Endothelial cell of umbilical vein (primary cell): ENCODE results near the gene HHEX. TPM values are rescaled to one million over a fixed set of nuclear protein-coding genes. Genes with fewer than 3 reads are reported as not detected.

Source experiments
- BruUV-seq: library from RNA; stranded (reverse); fragments of 400-500 nt; replicated peaks from 2 replicates; lab custom pipeline; 2021; lab: Mats Ljungman, UMichigan
- CTCF ChIA-PET: fragments of 300-600, 350-600 bp; sonication (Branson Sonifier 250); formaldehyde crosslinking; loops from one replicate; lab custom pipeline; 2021; ENCODE audit warnings: antibody characterized with exemption, inconsistent platforms; lab: Charles Lee
- POLR2A ChIA-PET: fragments of 300-600, 350-600 bp; sonication (Branson Sonifier 250); formaldehyde crosslinking; loops from one replicate; lab custom pipeline; 2021; ENCODE audit warnings: antibody characterized with exemption, inconsistent platforms; lab: Charles Lee
- DNase-seq: peaks from one replicate; pipeline ENCODE4 v3.0.0-alpha.2; 2011; ENCODE audit warnings: low read depth, low spot score
- FAIRE-seq: peaks from 2 replicates; lab custom pipeline; 2011; peaks lifted over from hg19 to GRCh38; lab: Jason Lieb, UNC
- H2AFZ ChIP-seq: 2 replicates; pipeline ENCODE4 v1.6.0; 2012; ENCODE audit warnings: low read depth, low read length, control low read depth, inconsistent platforms
- H3K27ac ChIP-seq: 2 replicates; pipeline ENCODE4 v1.5.1; 2011; ENCODE audit warnings: low read depth, mild to moderate bottlenecking, control low read depth, low read length, moderate library complexity; ENCODE audit not compliant: insufficient read depth
- H3K27me3 ChIP-seq, 2 experiments: 2 replicates each; pipeline versions ENCODE4 v1.6.0 to v1.6.1; 2011; ENCODE audit warnings: low read length in 2 of 2, mixed read lengths in 1 of 2; ENCODE audit not compliant: control insufficient read depth in 2 of 2, insufficient read depth in 2 of 2
- H3K36me3 ChIP-seq, 2 experiments: 2 replicates in 1 of 2; 3 replicates in 1 of 2; pipeline ENCODE4 v1.5.1; 2011; ENCODE audit warnings: low read length in 2 of 2, mild to moderate bottlenecking in 1 of 2, moderate library complexity in 1 of 2; ENCODE audit not compliant: control insufficient read depth in 2 of 2, insufficient read depth in 2 of 2; ENCODE audit errors: extremely low read depth in 1 of 2
- H3K4me1 ChIP-seq: 3 replicates; pipeline ENCODE4 v1.5.1; 2011; ENCODE audit warnings: mild to moderate bottlenecking, low read length; ENCODE audit not compliant: control insufficient read depth, insufficient read depth; ENCODE audit errors: extremely low read depth
- H3K4me2 ChIP-seq: 2 replicates; pipeline ENCODE4 v1.6.1; 2011; ENCODE audit warnings: low read length, control low read depth, mixed read lengths; ENCODE audit not compliant: insufficient read depth
- H3K4me3 ChIP-seq, 3 experiments: fragments of 200-600 bp in 1 of 3; sonication (generic), shearing (Covaris generic) in 1 of 3; replicated peaks in 1 of 3; 2 replicates each; pipeline ENCODE4 v1.5.1; 2011 to 2016; ENCODE audit warnings: control low read depth in 3 of 3, low read length in 3 of 3, mild to moderate bottlenecking in 2 of 3, inconsistent platforms in 1 of 3, low read depth in 1 of 3, moderate library complexity in 1 of 3; ENCODE audit not compliant: insufficient read depth in 1 of 3
- H3K79me2 ChIP-seq: 2 replicates; pipeline ENCODE4 v1.6.0; 2012; ENCODE audit warnings: low read length, inconsistent platforms; ENCODE audit not compliant: control insufficient read depth, insufficient read depth
- H3K9ac ChIP-seq: replicated peaks from 2 replicates; pipeline ENCODE3; 2011; ENCODE audit warnings: low read length, control low read depth; ENCODE audit not compliant: insufficient read depth; ENCODE audit errors: extremely low read depth
- H3K9me1 ChIP-seq: replicated peaks from 3 replicates; pipeline ENCODE4 v1.6.0; 2011; ENCODE audit warnings: mild to moderate bottlenecking, low read length; ENCODE audit not compliant: control insufficient read depth, insufficient read depth; ENCODE audit errors: extremely low read depth
- H3K9me3 ChIP-seq: replicated peaks from 2 replicates; pipeline ENCODE4 v1.5.1; 2012; ENCODE audit warnings: low read length, inconsistent platforms; ENCODE audit not compliant: control insufficient read depth, insufficient read depth
- H4K20me1 ChIP-seq: replicated peaks from 2 replicates; pipeline ENCODE3; 2011; ENCODE audit warnings: mild to moderate bottlenecking, low read length; ENCODE audit not compliant: control insufficient read depth, insufficient read depth; ENCODE audit errors: extremely low read depth
- EZH2 ChIP-seq: IDR thresholded peaks from 2 replicates; pipeline ENCODE4 v1.6.1; 2012; ENCODE audit warnings: borderline replicate concordance, low read depth, mild to moderate bottlenecking, moderate library complexity, low read length, inconsistent platforms; ENCODE audit not compliant: severe bottlenecking
- FOS ChIP-seq: IDR thresholded peaks from 2 replicates; pipeline ENCODE4 v1.6.1; 2011; ENCODE audit warnings: mild to moderate bottlenecking, low read length, moderate library complexity, borderline replicate concordance; ENCODE audit not compliant: insufficient read depth
- GATA2 ChIP-seq: IDR thresholded peaks from 2 replicates; pipeline ENCODE4 v1.7.0; 2011; ENCODE audit warnings: low read depth, mild to moderate bottlenecking, moderate library complexity, mixed read lengths, low read length; ENCODE audit not compliant: insufficient read length, insufficient read depth
- JUN ChIP-seq: IDR thresholded peaks from 2 replicates; pipeline ENCODE4 v1.6.1; 2011; ENCODE audit warnings: borderline replicate concordance, low read depth; ENCODE audit not compliant: insufficient read length, insufficient read depth
- MYC ChIP-seq: IDR thresholded peaks from one replicate; pipeline ENCODE4 v1.6.1; 2011; ENCODE audit warnings: mild to moderate bottlenecking, low read depth, low read length
- POLR2A ChIP-seq: IDR thresholded peaks from 2 replicates; pipeline ENCODE4 v1.6.1; 2012; ENCODE audit warnings: low read depth, mild to moderate bottlenecking, control low read depth, low read length
- POLR2AphosphoS5 ChIP-seq: IDR thresholded peaks from 2 replicates; pipeline ENCODE4 v1.6.1; 2012; ENCODE audit warnings: low read depth, mild to moderate bottlenecking, control low read depth, low read length, moderate library complexity; ENCODE audit not compliant: insufficient read depth
- dilution Hi-C: fragments of 300-500 bp; cut with MboI; formaldehyde crosslinking; loops from one replicate; pipeline ENCODE4 v1.15.0; 2019; ENCODE audit warnings: low sequenced_read_pairs; ENCODE audit not compliant: extremely low pct_ligation_motif_present
- intact Hi-C: fragments of 100-400 bp; cut with micrococcal nuclease; formaldehyde crosslinking; loops from one replicate; pipeline ENCODE4 v1.10.0; 2022
- polyA plus RNA-seq, 4 experiments: library from polyadenylated mRNA; depleted of rRNA in 3 of 4; stranded (reverse) in 3 of 4; unstranded in 1 of 4; fragments of >200 nt; gene quantifications; 2 replicates each; pipeline versions ENCODE4 v1.2.1 to v1.2.3, GENCODE V29; 2011 to 2012; ENCODE audit warnings: missing spikeins in 1 of 4
- total RNA-seq: library from RNA; stranded (reverse); gene quantifications from 2 replicates; pipeline ENCODE4 v1.2.3, GENCODE V29; 2021
- TF ChIP-seq, protein P1 (sequence below): IDR thresholded peaks from 2 replicates; pipeline ENCODE4 v1.6.1; 2011; ENCODE audit not compliant: insufficient read depth, insufficient read length
- TF ChIP-seq, protein P2 (sequence below), 2 donors: IDR thresholded peaks; 1 replicate in 1 of 2; 2 replicates in 1 of 2; pipeline ENCODE4 v1.5.1; 2011; ENCODE audit warnings: low read length in 2 of 2, mild to moderate bottlenecking in 2 of 2, moderate library complexity in 2 of 2, control low read depth in 1 of 2, inconsistent platforms in 1 of 2, low read depth in 1 of 2; ENCODE audit not compliant: insufficient read depth in 1 of 2; ENCODE audit errors: extremely low read depth in 1 of 2

The HHEX gene
- total and polyA plus RNA-seq, 2 donors (not counting 3 experiments of a cell fraction or from before 2014, with no cell fraction given): 81.0 to 110 TPM

DNA sequence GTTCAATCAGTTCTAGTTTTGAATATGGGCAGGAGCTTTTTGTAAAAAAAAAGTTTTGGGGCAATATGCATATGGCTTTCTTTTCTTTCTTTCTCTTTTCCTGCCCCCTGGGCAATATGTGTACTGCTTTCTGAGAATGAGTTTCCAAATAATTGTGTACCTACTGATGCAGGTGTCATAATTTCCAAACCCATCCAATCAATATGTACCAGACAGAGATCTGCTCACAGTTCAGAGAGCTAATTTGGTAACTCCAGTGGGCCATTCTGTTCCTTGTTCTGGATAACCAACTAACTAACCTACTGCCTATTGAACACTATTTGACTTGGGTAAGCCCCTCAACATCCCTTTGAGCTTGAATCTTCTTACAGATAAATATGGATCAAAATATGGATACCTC lies 32.6 kb downstream of the HHEX start:
- no peak for DNase-seq
- Histone ChIP-seq H3K27me3 (no peaks in the 10 kb centered on the region), H3K4me2 (no peak overlapping the region), H3K36me3 (no peaks in the 10 kb centered on the region), H3K27ac (no peak overlapping the region), H3K9me3 (no peaks in the 10 kb centered on the region), H3K4me3 (no peak overlapping the region), H3K4me1 (no peaks in the 10 kb centered on the region), H4K20me1 (no peaks in the 10 kb centered on the region), H3K9ac (no peak overlapping the region), H3K9me1 (no peaks in the 10 kb centered on the region), H3K79me2 (no peaks in the 10 kb centered on the region), H2AFZ (no peak overlapping the region)
- dilution Hi-C loops (no loop called here), intact Hi-C loops (no loop called here)
- no TSS peak for BruUV-seq
- POLR2A ChIA-PET: no interaction called here
- CTCF ChIA-PET: interaction anchor here (0.8 to 1.5 kb wide), 3 partner anchors 9 to 11 kb away, joined by 3 to 6 read pairs (median 3); no protein-coding TSS in a partner anchor
- TF ChIP-seq, protein P1, sequence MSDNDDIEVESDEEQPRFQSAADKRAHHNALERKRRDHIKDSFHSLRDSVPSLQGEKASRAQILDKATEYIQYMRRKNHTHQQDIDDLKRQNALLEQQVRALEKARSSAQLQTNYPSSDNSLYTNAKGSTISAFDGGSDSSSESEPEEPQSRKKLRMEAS: no peak
- TF ChIP-seq MYC: no peak
- TF ChIP-seq EZH2: no peak
- TF ChIP-seq POLR2A: no peak
- no peak for TF ChIP-seq FOS
- TF ChIP-seq POLR2AphosphoS5: no peak
- no peak for TF ChIP-seq JUN
- TF ChIP-seq, protein P2, sequence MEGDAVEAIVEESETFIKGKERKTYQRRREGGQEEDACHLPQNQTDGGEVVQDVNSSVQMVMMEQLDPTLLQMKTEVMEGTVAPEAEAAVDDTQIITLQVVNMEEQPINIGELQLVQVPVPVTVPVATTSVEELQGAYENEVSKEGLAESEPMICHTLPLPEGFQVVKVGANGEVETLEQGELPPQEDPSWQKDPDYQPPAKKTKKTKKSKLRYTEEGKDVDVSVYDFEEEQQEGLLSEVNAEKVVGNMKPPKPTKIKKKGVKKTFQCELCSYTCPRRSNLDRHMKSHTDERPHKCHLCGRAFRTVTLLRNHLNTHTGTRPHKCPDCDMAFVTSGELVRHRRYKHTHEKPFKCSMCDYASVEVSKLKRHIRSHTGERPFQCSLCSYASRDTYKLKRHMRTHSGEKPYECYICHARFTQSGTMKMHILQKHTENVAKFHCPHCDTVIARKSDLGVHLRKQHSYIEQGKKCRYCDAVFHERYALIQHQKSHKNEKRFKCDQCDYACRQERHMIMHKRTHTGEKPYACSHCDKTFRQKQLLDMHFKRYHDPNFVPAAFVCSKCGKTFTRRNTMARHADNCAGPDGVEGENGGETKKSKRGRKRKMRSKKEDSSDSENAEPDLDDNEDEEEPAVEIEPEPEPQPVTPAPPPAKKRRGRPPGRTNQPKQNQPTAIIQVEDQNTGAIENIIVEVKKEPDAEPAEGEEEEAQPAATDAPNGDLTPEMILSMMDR (IDR thresholded peaks at IDR 0.05; ENCODE audit: extremely low read depth in 1 of 2, insufficient read depth in 1 of 2, low read depth in 1 of 2, low read length in 2 of 2): no peak
- TF ChIP-seq GATA2: no peak
- FAIRE-seq: no peak
